IPS-18c (cell line): ENCODE data around the gene CMTM3.
"Not testable (repeated sequence)": the region's sequence is repeated elsewhere in the genome, so short reads cannot be mapped to it uniquely, and the experiment has no call there.

Source experiments
- H3K4me3 ChIP-seq: 2 replicates; pipeline ENCODE4 v1.7.0; 2013; ENCODE audit warnings: low read depth, mild to moderate bottlenecking, low read length, moderate library complexity; ENCODE audit not compliant: insufficient read depth
- H3K9me3 ChIP-seq: one replicate; pipeline ENCODE4 v1.6.1; 2013; ENCODE audit warnings: mild to moderate bottlenecking, low read length, moderate library complexity; ENCODE audit not compliant: control insufficient read depth, insufficient read depth

CMTM3 gene

DNA sequence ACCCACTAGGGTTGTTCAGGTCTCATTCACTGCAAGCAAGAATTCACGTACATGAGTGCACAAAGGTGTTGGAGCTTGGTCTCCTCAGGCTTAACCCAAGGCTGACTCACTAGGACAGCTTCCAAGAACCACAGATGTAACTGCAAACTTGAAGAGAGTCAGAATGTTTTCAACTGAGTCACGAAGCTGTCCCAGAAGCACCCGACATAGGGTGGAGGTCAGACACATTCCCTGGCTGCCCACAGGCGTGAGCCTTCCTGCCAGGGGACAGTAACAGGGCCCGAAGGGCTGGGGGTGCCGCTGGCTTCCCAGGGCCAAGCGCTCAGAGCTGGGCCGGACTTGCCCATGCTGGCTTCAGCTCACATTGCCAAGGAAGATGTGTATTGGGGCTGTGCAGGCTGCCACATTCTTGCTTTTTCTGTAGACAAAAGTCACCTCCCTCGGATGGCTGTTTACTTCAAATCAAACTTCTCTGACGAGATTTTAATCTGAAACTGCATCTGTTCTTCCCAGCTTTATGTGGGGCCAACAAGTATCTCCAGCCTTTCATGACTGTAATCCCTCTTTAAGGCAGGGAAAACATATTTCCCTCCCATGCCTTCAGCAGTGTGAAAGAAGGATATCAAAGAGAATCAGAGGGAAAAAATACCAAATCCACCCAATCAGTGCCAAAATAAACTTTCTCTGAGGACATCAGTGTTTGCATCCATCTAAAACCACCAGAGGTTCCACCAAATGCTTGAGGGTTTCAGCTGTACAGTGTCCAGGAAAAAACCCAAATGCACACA is 14.3 kb downstream of the CMTM3 start:
- H3K4me3 ChIP-seq, result no peak overlapping the region
- H3K9me3 ChIP-seq, result no peaks in the 10 kb centered on the region

GRCh38 chr16:66619534-66620428 is 15.3 kb downstream of the CMTM3 start:
- Histone ChIP-seq H3K4me3 (no peak overlapping the region), H3K9me3 (no peaks in the 10 kb centered on the region)

DNA sequence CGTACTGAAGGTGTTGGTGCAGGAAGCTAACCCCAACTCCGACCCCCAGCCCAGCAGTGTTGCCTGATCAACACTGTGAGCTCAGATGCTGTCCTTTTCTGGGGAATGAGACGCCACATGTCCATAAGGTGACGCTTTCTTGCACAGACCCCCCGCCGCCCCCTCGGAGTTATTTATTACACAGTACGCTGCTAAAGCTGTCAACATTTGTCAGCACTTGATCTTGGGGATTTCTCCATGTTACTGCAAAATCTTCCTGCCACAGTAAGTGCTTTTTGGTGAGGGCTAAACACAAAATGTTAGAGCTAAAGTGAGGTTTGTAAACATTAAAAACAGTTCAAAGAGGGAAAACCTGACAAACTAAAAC is 15.9 kb downstream of the CMTM3 start:
- Histone ChIP-seq H3K4me3 (no peak overlapping the region), H3K9me3 (no peaks in the 10 kb centered on the region)

DNA sequence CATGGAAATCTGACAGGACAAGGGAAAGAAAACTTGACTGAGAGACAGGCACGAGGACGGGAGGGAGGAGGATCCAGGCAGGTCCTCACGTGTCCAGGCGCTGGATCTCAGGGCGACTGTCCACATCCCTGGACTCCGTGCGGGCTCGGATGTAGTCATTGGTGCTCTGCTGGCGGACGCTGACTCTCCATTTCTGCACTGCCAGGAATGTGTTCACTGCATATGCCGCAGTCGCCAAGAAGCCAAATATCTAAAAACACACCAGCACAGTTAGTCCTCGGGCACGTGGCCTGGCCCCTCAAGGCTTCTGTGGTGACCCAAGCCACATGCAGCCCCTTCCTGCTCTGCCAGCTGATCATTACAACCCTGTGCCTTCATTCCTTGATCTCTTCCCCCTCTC is 17.5 kb downstream of the CMTM3 start:
- H3K9me3 ChIP-seq, result no peaks in the 10 kb centered on the region
- no peak overlapping the region for H3K4me3 ChIP-seq

- no peak overlapping the region for H3K4me3 ChIP-seq
- H3K9me3 ChIP-seq, result no peaks in the 10 kb centered on the region
Observed at GRCh38 chr16:66622863-66623262, 18.4 kb downstream of the CMTM3 start.

DNA sequence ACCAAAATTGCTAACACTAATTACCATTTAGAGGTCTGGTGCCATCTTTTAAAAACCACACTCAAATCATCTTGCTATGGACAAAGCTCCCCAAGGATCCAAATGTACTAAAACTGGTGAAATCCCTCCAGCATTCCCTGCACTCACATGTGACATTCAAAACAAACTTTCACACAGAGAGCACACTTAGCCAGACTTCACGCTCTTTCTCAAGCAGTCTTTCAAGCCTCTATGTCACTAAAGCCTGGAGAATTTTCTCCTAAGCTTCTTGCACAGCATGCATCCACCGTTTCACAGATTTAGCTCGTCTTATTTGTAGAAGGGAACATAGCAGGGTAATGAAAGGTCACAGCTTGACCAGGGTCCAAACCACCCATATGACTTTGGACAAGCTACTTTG is 19.3 kb downstream of the CMTM3 start:
- H3K4me3 ChIP-seq, result no peak overlapping the region
- H3K9me3 ChIP-seq, result no peaks in the 10 kb centered on the region

DNA sequence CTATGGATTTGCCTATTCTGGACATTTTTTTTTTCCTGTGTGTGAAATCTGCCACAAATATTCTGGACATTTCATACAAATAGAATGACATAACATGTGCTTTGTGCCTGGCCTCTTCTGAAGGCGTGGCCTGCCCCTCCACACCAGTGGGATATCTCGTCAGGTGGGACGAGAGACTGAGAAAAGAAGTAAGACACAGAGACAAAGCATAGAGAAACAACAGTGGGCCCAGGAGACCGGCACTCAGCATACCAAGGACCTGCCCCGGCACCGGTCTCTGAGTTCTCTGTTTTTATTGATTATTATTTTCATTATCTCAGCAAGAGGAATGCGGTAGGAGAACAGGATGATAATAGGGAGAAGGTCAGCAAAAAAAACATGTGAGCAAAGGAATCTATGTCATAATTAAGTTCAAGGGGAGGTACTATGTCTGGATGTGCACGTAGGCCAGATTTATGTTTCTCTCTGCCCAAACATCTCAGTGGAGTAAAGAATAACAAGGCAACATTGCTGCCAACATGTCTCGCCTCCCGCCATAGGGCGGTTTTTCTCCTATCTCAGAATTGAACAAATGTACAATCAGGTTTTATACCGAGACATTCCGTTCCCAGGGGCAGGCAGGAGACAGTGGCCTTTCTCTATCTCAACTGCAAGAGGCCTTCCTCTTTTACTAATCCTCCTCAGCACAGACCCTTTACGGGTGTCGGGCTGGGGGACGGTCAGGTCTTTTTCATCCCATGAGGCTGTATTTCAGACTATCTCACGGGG is 23.3 kb downstream of the CMTM3 start:
- not testable (repeated sequence) for H3K9me3 ChIP-seq, H3K4me3 ChIP-seq

DNA sequence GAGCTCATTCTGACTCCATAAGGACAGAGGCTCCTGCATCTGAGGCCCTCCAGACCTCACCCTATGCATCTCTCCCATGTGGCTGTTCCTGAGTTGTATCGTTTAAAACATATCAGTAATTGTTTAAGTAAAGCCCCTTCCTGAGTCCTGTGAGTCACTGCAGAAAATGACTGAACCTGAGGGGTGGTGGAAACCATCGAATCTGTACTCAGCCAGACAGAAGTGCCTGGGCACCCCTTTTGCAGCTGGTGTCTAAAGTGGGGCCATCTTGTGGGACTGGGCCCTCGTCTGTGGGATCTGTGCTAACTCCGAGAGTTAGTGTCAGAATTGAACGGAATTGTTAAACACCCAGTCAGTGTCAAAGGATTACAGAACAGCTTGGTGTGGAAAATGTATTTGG is 25.4 kb downstream of the CMTM3 start:
- no peaks in the 10 kb centered on the region for H3K9me3 ChIP-seq

DNA sequence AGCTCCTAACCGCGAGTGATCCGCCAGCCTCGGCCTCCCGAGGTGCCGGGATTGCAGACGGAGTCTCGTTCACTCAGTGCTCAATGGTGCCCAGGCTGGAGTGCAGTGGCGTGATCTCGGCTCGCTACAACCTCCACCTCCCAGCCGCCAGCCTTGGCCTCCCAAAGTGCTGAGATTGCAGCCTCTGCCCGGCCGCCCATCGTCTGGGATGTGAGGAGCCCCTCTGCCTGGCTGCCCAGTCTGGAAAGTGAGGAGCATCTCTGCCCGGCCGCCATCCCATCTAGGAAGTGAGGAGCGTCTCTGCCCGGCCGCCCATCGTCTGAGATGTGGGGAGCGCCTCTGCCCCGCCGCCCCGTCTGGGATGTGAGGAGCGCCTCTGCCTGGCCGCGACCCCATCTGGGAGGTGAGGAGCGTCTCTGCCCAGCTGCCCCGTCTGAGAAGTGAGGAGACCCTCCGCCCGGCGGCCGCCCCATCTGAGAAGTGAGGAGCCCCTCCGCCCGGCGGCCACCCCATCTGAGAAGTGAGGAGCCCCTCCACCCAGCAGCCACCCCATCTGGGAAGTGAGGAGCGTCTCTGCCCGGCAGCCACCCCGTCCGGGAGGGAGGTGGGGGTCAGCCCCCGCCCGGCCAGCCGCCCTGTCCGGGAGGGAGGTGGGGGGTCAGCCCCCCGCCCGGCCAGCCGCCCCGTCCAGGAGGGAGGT is 26.2 kb downstream of the CMTM3 start:
- not testable (repeated sequence) for H3K9me3 ChIP-seq, H3K4me3 ChIP-seq

More for the DNA sequence above, 25.4 kb downstream of the CMTM3 start:
- H3K4me3 ChIP-seq, result no peak overlapping the region

GRCh38 chr16:66631558-66631957 is 27.1 kb downstream of the CMTM3 start:
- H3K9me3 ChIP-seq, H3K4me3 ChIP-seq: not testable (repeated sequence)

GRCh38 chr16:66634527-66635196 is 30.2 kb downstream of the CMTM3 start:
- Histone ChIP-seq H3K9me3 (no peaks in the 10 kb centered on the region), H3K4me3 (no peak overlapping the region)

DNA sequence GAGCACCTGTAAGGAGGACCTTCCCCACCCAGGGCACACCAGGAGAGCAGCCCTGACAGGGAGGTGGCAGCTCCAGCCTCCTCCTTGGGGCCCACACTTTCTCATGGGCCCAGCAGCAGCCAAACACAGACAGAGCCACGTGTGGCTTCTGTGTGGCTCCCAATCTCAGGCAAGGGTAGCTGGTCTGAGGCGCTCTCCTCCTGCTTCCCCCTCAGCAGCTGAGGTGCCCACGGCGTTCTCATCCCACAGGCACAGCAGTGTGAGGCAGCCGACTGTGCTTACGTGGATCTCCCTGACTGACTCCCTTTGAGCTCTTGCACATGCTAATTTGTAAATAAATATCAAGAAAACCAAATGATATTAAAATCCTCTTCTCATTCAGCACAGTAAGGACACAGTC is 30.9 kb downstream of the CMTM3 start:
- Histone ChIP-seq H3K4me3 (no peak overlapping the region), H3K9me3 (no peaks in the 10 kb centered on the region)

DNA sequence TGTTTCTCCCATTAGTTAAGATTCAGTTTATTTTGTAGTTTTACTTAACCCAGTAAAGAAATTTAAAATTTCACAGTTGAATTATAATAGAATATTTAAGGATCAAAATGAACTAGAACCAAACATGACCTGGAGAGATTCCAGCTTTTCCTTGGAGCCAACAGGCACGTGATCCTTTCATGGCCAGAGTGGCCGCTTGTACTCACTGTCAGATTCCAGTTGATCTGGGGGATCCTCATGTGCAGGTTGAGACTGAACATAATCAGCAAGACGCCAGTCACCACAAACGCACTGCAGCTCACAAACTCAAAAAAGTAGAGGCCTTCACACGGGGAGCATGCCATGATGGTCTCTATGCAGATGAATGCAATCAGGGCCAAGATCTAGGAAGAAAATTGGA is 31.7 kb downstream of the CMTM3 start:
- Histone ChIP-seq H3K4me3 (no peak overlapping the region), H3K9me3 (no peaks in the 10 kb centered on the region)

DNA sequence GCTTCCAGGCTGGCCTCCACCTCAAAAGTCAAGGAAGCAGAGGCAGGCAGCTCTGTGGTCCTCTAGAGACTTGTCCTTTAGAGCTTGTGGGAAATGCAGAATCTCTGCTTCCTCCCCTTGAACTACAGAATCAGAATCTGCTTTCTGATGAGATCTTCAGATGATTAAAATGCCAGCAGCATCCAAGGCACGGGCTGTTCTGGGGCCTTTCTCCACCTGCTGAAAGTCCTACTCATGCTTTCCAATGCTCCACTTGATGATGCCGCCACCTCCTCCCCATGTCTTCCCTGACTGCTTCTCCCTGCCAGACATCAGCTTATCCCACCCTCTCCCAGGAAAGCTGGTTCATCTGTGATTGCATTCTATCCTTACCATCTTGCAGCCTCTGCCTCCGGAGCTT is 33.3 kb downstream of the CMTM3 start:
- Histone ChIP-seq H3K4me3 (no peak overlapping the region), H3K9me3 (no peaks in the 10 kb centered on the region)

DNA sequence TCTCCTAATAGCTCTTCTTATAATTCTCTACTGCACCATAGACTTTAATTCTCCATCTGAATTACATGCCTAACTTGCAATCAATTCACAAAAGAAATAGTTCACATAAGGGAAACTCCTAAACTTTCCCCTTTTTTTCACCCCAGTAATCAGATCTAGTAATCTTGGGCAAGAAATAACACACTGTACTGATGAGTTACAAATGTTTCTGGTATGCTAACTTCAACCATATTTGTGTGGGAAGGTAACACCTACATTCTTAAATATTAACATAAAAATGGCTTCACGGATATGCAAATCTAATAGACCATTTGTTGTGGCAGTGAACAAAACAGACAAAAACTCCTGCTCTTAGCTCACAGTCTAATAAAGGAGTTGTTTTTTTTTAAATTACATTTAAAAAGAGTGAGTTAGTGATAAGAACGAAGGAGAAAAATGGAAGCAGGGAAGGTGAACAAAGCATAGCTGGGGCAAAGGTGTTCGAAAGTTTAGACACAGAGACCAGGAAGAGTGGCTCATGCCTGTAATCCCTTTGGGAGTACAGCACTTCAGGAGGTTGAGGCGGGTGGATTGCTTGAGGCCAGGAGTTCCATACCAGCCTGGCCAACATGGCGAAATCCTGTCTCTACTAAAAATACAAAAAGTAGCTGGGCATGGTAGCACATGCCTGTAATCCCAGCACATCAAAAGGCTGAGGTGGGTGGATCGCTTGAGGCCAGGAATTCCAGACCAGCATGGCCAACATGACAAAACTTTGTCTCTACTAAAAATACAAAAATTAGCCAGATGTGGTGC is 34.8 kb downstream of the CMTM3 start:
- Histone ChIP-seq H3K4me3 (no peak overlapping the region), H3K9me3 (no peaks in the 10 kb centered on the region)

DNA sequence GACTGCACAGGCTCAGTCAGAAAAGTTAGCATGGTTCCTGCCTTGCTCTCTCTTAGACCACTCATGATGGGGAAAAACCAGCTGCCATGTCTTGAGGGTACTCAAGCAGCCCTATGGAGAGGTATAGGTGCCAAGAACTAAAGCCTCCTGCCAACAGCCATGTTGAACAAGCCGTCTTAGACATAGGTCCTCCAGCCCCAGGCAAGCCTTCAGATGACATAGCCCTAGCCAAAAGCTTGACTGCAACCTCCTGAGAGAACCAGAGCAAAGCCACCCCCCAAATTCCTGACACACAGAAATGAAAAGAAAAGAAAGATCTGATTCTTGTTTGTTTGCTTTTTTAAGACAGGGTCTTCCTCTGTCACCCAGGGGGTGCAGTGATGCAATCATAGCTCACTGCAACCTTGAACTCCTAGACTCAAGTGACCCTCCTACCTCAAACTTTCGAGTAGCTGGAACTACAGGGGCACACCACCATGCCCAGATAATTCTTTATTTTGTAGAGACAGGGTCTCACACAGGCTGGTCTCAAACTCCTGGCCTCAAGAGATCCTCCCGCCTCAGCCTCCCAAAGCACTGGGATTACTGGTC is 36.3 kb downstream of the CMTM3 start:
- Histone ChIP-seq H3K9me3 (no peaks in the 10 kb centered on the region), H3K4me3 (no peak overlapping the region)
